Activated T-helper 2 cell treated with anti-CD3 and anti-CD28 coated beads, Interferon-gamma antibody, Interleukin-2, Interleukin-4, amounts not matched to agents 10 μg/mL and 5 μg/mL and 100 μg/mL, durations not matched to agents 14 hours and 24 hours and 36 hours (primary cell): ENCODE data around the gene ATRN. TPM values are rescaled to one million over a fixed set of nuclear protein-coding genes. Genes with fewer than 3 reads are reported as not detected.
"Not testable (repeated sequence)": the region's sequence is repeated elsewhere in the genome, so short reads cannot be mapped to it uniquely, and the experiment has no call there.

ENCODE experiments used
- DNase-seq: peaks from one replicate; pipeline ENCODE4 v3.0.0; 2021; ENCODE audit warnings: low spot score
- H3K27ac Mint-ChIP-seq: one replicate; pipeline ENCODE4 v1.8.0; 2021; ENCODE audit warnings: mixed read lengths
- H3K27me3 Mint-ChIP-seq: one replicate; pipeline ENCODE4 v1.8.0; 2021; ENCODE audit warnings: low read depth, mixed read lengths
- H3K36me3 Mint-ChIP-seq: one replicate; pipeline ENCODE4 v1.8.0; 2021; ENCODE audit warnings: low read depth, mixed read lengths
- H3K4me1 Mint-ChIP-seq: one replicate; pipeline ENCODE4 v1.8.0; 2021; ENCODE audit warnings: low read depth, mixed read lengths
- H3K4me3 Mint-ChIP-seq: one replicate; pipeline ENCODE4 v1.8.0; 2021; ENCODE audit warnings: low read depth, mild to moderate bottlenecking, moderate library complexity, mixed read lengths
- H3K9me3 Mint-ChIP-seq: one replicate; pipeline ENCODE4 v1.8.0; 2021; ENCODE audit warnings: mixed read lengths
- intact Hi-C: fragments of 100-400 bp; cut with micrococcal nuclease; formaldehyde crosslinking; loops from one replicate; pipeline ENCODE4 v1.15.1; 2023
- total RNA-seq: library from RNA; stranded (reverse); gene quantifications from 2 replicates; pipeline ENCODE4 v1.2.3, GENCODE V29; 2022

ATRN gene
- total RNA-seq, 1 donor from 2014 or later = 11.5 TPM

GRCh38 chr20:3473944-3474343, 3.1 kb downstream of the ATRN start:
- H3K4me1 Mint-ChIP-seq = peaks cover 29% of the 10 kb centered on the region
- DNase-seq = no peak
- no peaks in the 10 kb centered on the region for H3K36me3 Mint-ChIP-seq
- intact Hi-C loops = no loop called here
- no peaks in the 10 kb centered on the region for H3K9me3 Mint-ChIP-seq
- no peak overlapping the region for H3K27ac Mint-ChIP-seq
- peaks cover 2% of the 10 kb centered on the region for H3K27me3 Mint-ChIP-seq
- H3K4me3 Mint-ChIP-seq = no peak overlapping the region

GRCh38 chr20:3477003-3477860, 6.4 kb downstream of the ATRN start:
- DNase-seq, H3K36me3 Mint-ChIP-seq, H3K4me3 Mint-ChIP-seq, H3K27ac Mint-ChIP-seq, intact Hi-C loops, H3K9me3 Mint-ChIP-seq, H3K27me3 Mint-ChIP-seq: not testable (repeated sequence)
- H3K4me1 Mint-ChIP-seq = peaks cover 18% of the 10 kb centered on the region

- H3K4me1 Mint-ChIP-seq = peaks cover 10% of the 10 kb centered on the region
- no peaks in the 10 kb centered on the region for H3K36me3 Mint-ChIP-seq
- no peaks in the 10 kb centered on the region for H3K27me3 Mint-ChIP-seq
- no peak for DNase-seq
- no peaks in the 10 kb centered on the region for H3K9me3 Mint-ChIP-seq
- H3K4me3 Mint-ChIP-seq = no peak overlapping the region
- H3K27ac Mint-ChIP-seq = no peak overlapping the region
- intact Hi-C loops = no loop called here
Measured at GRCh38 chr20:3477861-3478544, 7.2 kb downstream of the ATRN start.

GRCh38 chr20:3479025-3479424, 8.2 kb downstream of the ATRN start:
- intact Hi-C loops = no loop called here
- Mint-ChIP-seq H3K4me3 (no peak overlapping the region), H3K36me3 (no peaks in the 10 kb centered on the region), H3K27me3 (no peaks in the 10 kb centered on the region), H3K4me1 (no peaks in the 10 kb centered on the region), H3K27ac (no peak overlapping the region), H3K9me3 (no peaks in the 10 kb centered on the region)
- no peak for DNase-seq

GRCh38 chr20:3479759-3480615, 9.2 kb downstream of the ATRN start:
- H3K9me3 Mint-ChIP-seq = no peaks in the 10 kb centered on the region
- no peaks in the 10 kb centered on the region for H3K4me1 Mint-ChIP-seq
- intact Hi-C loops = no loop called here
- no peak overlapping the region for H3K4me3 Mint-ChIP-seq
- no peak overlapping the region for H3K27ac Mint-ChIP-seq
- no peaks in the 10 kb centered on the region for H3K27me3 Mint-ChIP-seq
- no peak for DNase-seq
- H3K36me3 Mint-ChIP-seq = no peaks in the 10 kb centered on the region

- H3K27ac Mint-ChIP-seq = no peak overlapping the region
- no peaks in the 10 kb centered on the region for H3K4me1 Mint-ChIP-seq
- intact Hi-C loops = no loop called here
- peaks cover 12% of the 10 kb centered on the region for H3K36me3 Mint-ChIP-seq
- no peaks in the 10 kb centered on the region for H3K27me3 Mint-ChIP-seq
- H3K4me3 Mint-ChIP-seq = no peak overlapping the region
- DNase-seq = no peak
- peaks cover 18% of the 10 kb centered on the region for H3K9me3 Mint-ChIP-seq
Measured at GRCh38 chr20:3483309-3483708, 12.5 kb downstream of the ATRN start.

GRCh38 chr20:3483784-3484183, 13.0 kb downstream of the ATRN start:
- H3K36me3 Mint-ChIP-seq = peaks cover 12% of the 10 kb centered on the region
- H3K9me3 Mint-ChIP-seq = peaks cover 18% of the 10 kb centered on the region
- H3K4me3 Mint-ChIP-seq = no peak overlapping the region
- H3K27ac Mint-ChIP-seq = no peak overlapping the region
- no peaks in the 10 kb centered on the region for H3K27me3 Mint-ChIP-seq
- DNase-seq = no peak
- H3K4me1 Mint-ChIP-seq = no peaks in the 10 kb centered on the region
- intact Hi-C loops = no loop called here

GRCh38 chr20:3485913-3486312, 15.1 kb downstream of the ATRN start:
- DNase-seq = no peak
- H3K36me3 Mint-ChIP-seq = peaks cover 12% of the 10 kb centered on the region
- intact Hi-C loops = no loop called here
- no peaks in the 10 kb centered on the region for H3K4me1 Mint-ChIP-seq
- no peaks in the 10 kb centered on the region for H3K27me3 Mint-ChIP-seq
- peaks cover 18% of the 10 kb centered on the region for H3K9me3 Mint-ChIP-seq
- no peak overlapping the region for H3K4me3 Mint-ChIP-seq
- H3K27ac Mint-ChIP-seq = no peak overlapping the region

GRCh38 chr20:3486850-3487249, 16.0 kb downstream of the ATRN start:
- Mint-ChIP-seq H3K27me3 (no peaks in the 10 kb centered on the region), H3K27ac (no peak overlapping the region), H3K4me3 (no peak overlapping the region), H3K9me3 (peaks cover 18% of the 10 kb centered on the region), H3K4me1 (no peaks in the 10 kb centered on the region), H3K36me3 (peaks cover 12% of the 10 kb centered on the region)
- intact Hi-C loops = no loop called here
- no peak for DNase-seq

- no peak overlapping the region for H3K27ac Mint-ChIP-seq
- peaks cover 2% of the 10 kb centered on the region for H3K27me3 Mint-ChIP-seq
- H3K9me3 Mint-ChIP-seq = peaks cover 7% of the 10 kb centered on the region
- DNase-seq = no peak
- H3K4me1 Mint-ChIP-seq = no peaks in the 10 kb centered on the region
- no peak overlapping the region for H3K4me3 Mint-ChIP-seq
- peaks cover 4% of the 10 kb centered on the region for H3K36me3 Mint-ChIP-seq
- intact Hi-C loops = no loop called here
Measured at GRCh38 chr20:3492669-3493068, 21.9 kb downstream of the ATRN start.

GRCh38 chr20:3494218-3494617, 23.4 kb downstream of the ATRN start:
- Mint-ChIP-seq H3K9me3 (peaks cover 6% of the 10 kb centered on the region), H3K36me3 (no peaks in the 10 kb centered on the region), H3K4me3 (no peak overlapping the region), H3K4me1 (no peaks in the 10 kb centered on the region), H3K27ac (no peak overlapping the region), H3K27me3 (peaks cover 2% of the 10 kb centered on the region)
- intact Hi-C loops = no loop called here
- no peak for DNase-seq

- H3K9me3 Mint-ChIP-seq = peaks cover 1% of the 10 kb centered on the region
- H3K27me3 Mint-ChIP-seq = no peaks in the 10 kb centered on the region
- no peaks in the 10 kb centered on the region for H3K4me1 Mint-ChIP-seq
- intact Hi-C loops = no loop called here
- H3K4me3 Mint-ChIP-seq = no peak overlapping the region
- no peak for DNase-seq
- H3K36me3 Mint-ChIP-seq = no peaks in the 10 kb centered on the region
- no peak overlapping the region for H3K27ac Mint-ChIP-seq
Measured at GRCh38 chr20:3502878-3503277, 32.1 kb downstream of the ATRN start.

- no peak overlapping the region for H3K27ac Mint-ChIP-seq
- no peaks in the 10 kb centered on the region for H3K36me3 Mint-ChIP-seq
- no peak overlapping the region for H3K4me3 Mint-ChIP-seq
- no peaks in the 10 kb centered on the region for H3K4me1 Mint-ChIP-seq
- intact Hi-C loops = no loop called here
- no peaks in the 10 kb centered on the region for H3K27me3 Mint-ChIP-seq
- H3K9me3 Mint-ChIP-seq = no peaks in the 10 kb centered on the region
- DNase-seq = no peak
Measured at GRCh38 chr20:3505148-3505547, 34.3 kb downstream of the ATRN start.
